Testis (tissue), 3 donors: ENCODE results near the gene FARP1. TPM values are rescaled to one million over a fixed set of nuclear protein-coding genes. Genes with fewer than 3 reads are reported as not detected.

Experiments
- DNase-seq: peaks from one replicate; pipeline ENCODE4 v3.0.0-alpha.2; 2019
- H3K27ac ChIP-seq, 2 donors: fragments of 200-600 bp; sonication (generic); one replicate each; pipeline ENCODE4 v1.5.1; 2019
- H3K27me3 ChIP-seq: fragments of 200-600 bp; sonication (generic); one replicate; pipeline ENCODE4 v1.5.1; 2019
- H3K36me3 ChIP-seq: fragments of 200-600 bp; sonication (generic); one replicate; pipeline ENCODE4 v1.5.1; 2017; ENCODE audit warnings: low read depth; ENCODE audit errors: missing control alignments
- H3K4me1 ChIP-seq: fragments of 200-600 bp; sonication (generic); one replicate; pipeline ENCODE4 v1.5.1; 2019
- H3K4me3 ChIP-seq, 2 donors: fragments of 200-600 bp; sonication (generic); one replicate each; pipeline ENCODE4 v1.5.1; 2017 to 2019
- H3K9me3 ChIP-seq: fragments of 200-600 bp; sonication (generic); one replicate; pipeline ENCODE4 v1.5.1; 2017
- POLR2A ChIP-seq: fragments of 450-650 bp; IDR thresholded peaks from one replicate; pipeline ENCODE4 v1.6.1; 2017; ENCODE audit warnings: antibody characterized with exemption, mild to moderate bottlenecking, moderate library complexity
- WGBS, 2 donors: methylation state at CpG; one replicate each; pipeline ENCODE4 v1.1.5; 2018; 5-methylcytosine and 5-hydroxymethylcytosine counted together
- intact Hi-C: fragments of 100-400 bp; cut with DNase I; formaldehyde crosslinking; loops from one replicate; pipeline ENCODE4 v1.15.1; 2023; ENCODE audit warnings: low total_unique reads
- polyA plus RNA-seq: library from polyadenylated mRNA; stranded (reverse); fragments of 350-450 nt; fragmentation: Illumina TruSeq; extraction: RNeasy Lipid Tissue Mini Kit (QIAGEN cat#74804); gene quantifications from one replicate; pipeline ENCODE4 v1.2.3, GENCODE V29; 2014; ENCODE audit warnings: low read depth, low replicate concordance; ENCODE audit not compliant: insufficient read depth
- total RNA-seq, 2 donors: library from RNA; depleted of rRNA; stranded (reverse); fragments of >200 nt; gene quantifications; one replicate each; pipeline ENCODE4 v1.2.3, GENCODE V29; 2016
- TF ChIP-seq, protein P1 (sequence below), 3 experiments: fragments of 450-650 bp in 2 of 3; fragments of 200-600 bp in 1 of 3; sonication (generic) in 1 of 3; IDR thresholded peaks; one replicate each; pipeline ENCODE4 v1.5.1; 2016 to 2019; ENCODE audit warnings: antibody characterized with exemption in 3 of 3, mild to moderate bottlenecking in 2 of 3, moderate library complexity in 1 of 3

FARP1 gene
- total and polyA plus RNA-seq, 3 donors from 2014 or later: 54.0 to 130 (median 69.1) TPM

GRCh38 chr13:98187155-98187964, 44.5 kb downstream of the FARP1 start:
- H3K27me3 ChIP-seq: no peaks in the 10 kb centered on the region
- no peaks in the 10 kb centered on the region for H3K9me3 ChIP-seq
- H3K27ac ChIP-seq: peak overlapping the region in 1 of 2 donors; percentile 20
- no peak for TF ChIP-seq POLR2A
- TF ChIP-seq, protein P1, sequence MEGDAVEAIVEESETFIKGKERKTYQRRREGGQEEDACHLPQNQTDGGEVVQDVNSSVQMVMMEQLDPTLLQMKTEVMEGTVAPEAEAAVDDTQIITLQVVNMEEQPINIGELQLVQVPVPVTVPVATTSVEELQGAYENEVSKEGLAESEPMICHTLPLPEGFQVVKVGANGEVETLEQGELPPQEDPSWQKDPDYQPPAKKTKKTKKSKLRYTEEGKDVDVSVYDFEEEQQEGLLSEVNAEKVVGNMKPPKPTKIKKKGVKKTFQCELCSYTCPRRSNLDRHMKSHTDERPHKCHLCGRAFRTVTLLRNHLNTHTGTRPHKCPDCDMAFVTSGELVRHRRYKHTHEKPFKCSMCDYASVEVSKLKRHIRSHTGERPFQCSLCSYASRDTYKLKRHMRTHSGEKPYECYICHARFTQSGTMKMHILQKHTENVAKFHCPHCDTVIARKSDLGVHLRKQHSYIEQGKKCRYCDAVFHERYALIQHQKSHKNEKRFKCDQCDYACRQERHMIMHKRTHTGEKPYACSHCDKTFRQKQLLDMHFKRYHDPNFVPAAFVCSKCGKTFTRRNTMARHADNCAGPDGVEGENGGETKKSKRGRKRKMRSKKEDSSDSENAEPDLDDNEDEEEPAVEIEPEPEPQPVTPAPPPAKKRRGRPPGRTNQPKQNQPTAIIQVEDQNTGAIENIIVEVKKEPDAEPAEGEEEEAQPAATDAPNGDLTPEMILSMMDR (IDR thresholded peaks at IDR 0.05): no peak
- intact Hi-C loops: no loop called here
- peaks cover 18% of the 10 kb centered on the region for H3K4me1 ChIP-seq
- no peaks in the 10 kb centered on the region for H3K36me3 ChIP-seq
- 44 to 47% methylated on average over 4 of the region's 4 CpGs for WGBS, 2 donors
- no peak overlapping the region for H3K4me3 ChIP-seq
- no peak for DNase-seq

DNA sequence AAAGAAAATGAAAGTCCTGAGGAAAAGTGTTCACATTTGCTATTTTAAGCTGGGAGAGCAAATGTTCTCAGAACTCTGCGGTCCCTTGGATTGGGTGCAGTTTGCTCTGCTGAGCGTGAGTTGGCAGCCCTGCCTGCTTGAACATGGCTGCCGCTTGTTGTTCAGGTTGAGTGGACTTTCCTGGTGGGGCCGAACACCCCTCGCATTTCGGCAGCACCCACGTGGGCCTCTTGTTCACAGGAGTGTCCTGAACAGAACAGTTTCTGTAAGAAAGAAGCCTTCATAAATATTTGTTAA, 45.0 kb downstream of the FARP1 start:
- no peaks in the 10 kb centered on the region for H3K36me3 ChIP-seq
- peak overlapping the region in 1 of 2 donors; percentile 20 for H3K27ac ChIP-seq
- DNase-seq: peak; percentile 36
- H3K9me3 ChIP-seq: no peaks in the 10 kb centered on the region
- intact Hi-C loops: no loop called here
- H3K4me1 ChIP-seq: peaks cover 13% of the 10 kb centered on the region
- TF ChIP-seq POLR2A: no peak
- TF ChIP-seq, protein P1 (IDR thresholded peaks at IDR 0.05): no peak
- no peak overlapping the region for H3K4me3 ChIP-seq
- H3K27me3 ChIP-seq: no peaks in the 10 kb centered on the region
- WGBS, 2 donors: 56 to 66% methylated on average over 7 of the region's 7 CpGs

DNA sequence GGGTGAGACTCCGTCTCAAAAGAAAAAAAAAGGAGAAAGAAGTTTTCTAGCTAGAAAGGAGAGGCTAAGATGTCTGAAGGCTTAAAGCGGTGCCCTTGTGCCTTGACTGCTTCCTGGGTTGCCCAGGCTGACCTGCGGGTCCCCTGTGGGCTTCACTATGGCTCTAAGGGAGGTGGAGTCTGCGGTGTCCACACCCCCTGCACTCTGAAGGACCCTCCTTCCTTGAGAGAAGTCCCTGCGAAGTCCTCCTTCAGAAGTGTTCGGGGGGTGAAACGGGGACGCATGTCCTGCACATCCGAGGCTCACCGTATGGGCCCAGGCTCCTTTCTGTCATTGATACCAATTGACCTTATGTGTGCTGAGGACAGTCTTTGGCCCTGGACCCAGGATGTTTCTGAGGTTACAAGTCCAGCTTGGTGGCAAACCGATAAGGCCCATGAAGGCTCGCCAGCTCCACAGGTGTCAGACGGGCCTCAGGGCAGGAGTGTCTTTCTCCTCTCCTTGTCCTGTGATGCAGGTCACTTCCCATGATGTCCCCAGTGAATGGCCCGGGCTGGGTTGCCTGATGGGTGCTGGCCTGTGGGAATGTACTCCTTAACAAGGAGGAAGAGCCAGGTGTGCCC, 45.8 kb downstream of the FARP1 start:
- Histone ChIP-seq H3K36me3 (no peaks in the 10 kb centered on the region), H3K27ac (no peak overlapping the region), H3K4me3 (no peak overlapping the region), H3K4me1 (peaks cover 13% of the 10 kb centered on the region), H3K9me3 (no peaks in the 10 kb centered on the region), H3K27me3 (no peaks in the 10 kb centered on the region)
- intact Hi-C loops: no loop called here
- no peak for DNase-seq
- WGBS, 2 donors: 91 to 97% methylated on average over 10 to 14 of the region's 14 CpGs
- TF ChIP-seq POLR2A: no peak
- TF ChIP-seq, protein P1 (IDR thresholded peaks at IDR 0.05): no peak

- DNase-seq: peak; percentile 75
- Histone ChIP-seq H3K4me1 (peaks cover 13% of the 10 kb centered on the region), H3K27ac (no peak overlapping the region), H3K27me3 (no peaks in the 10 kb centered on the region), H3K9me3 (no peaks in the 10 kb centered on the region), H3K36me3 (no peaks in the 10 kb centered on the region), H3K4me3 (no peak overlapping the region)
- intact Hi-C loops: no loop called here
- TF ChIP-seq POLR2A: no peak
- TF ChIP-seq, protein P1 (IDR thresholded peaks at IDR 0.05): no peak
- 25 to 27% methylated on average over 4 of the region's 4 CpGs for WGBS, 2 donors
Observed at GRCh38 chr13:98189841-98190505, 47.1 kb downstream of the FARP1 start.
